Fibroblast of villous mesenchyme (primary cell): Measurements from ENCODE around the gene TEX35. TPM values are rescaled to one million over a fixed set of nuclear protein-coding genes. Genes with fewer than 3 reads are reported as not detected.

Experiments
- DNase-seq: peaks from one replicate; pipeline ENCODE4 v3.0.0-alpha.2; 2010; ENCODE audit warnings: low read depth
- H3K4me3 ChIP-seq: 2 replicates; pipeline ENCODE4 v1.5.1; 2011; ENCODE audit warnings: low read depth, mild to moderate bottlenecking, low read length
- CTCF ChIP-seq: IDR thresholded peaks from 2 replicates; pipeline ENCODE4 v1.5.1; 2012; ENCODE audit warnings: low read depth, mild to moderate bottlenecking, low read length; ENCODE audit not compliant: insufficient read depth
- total RNA-seq: library from RNA; depleted of rRNA; stranded (reverse); fragments of >200 nt; gene quantifications from 2 replicates; pipeline ENCODE4 v1.2.3, GENCODE V29; 2012

The TEX35 gene
- total RNA-seq, 1 donor, result under 0.01 TPM

- no peak for DNase-seq
- no peak for TF ChIP-seq CTCF
- H3K4me3 ChIP-seq, result no peak overlapping the region
Observed at GRCh38 chr1:178509414-178510007, 3.4 kb upstream of the TEX35 start.

- no peak for TF ChIP-seq CTCF
- no peak for DNase-seq
- no peak overlapping the region for H3K4me3 ChIP-seq
Observed at GRCh38 chr1:178510155-178510554, 2.8 kb upstream of the TEX35 start.

DNA sequence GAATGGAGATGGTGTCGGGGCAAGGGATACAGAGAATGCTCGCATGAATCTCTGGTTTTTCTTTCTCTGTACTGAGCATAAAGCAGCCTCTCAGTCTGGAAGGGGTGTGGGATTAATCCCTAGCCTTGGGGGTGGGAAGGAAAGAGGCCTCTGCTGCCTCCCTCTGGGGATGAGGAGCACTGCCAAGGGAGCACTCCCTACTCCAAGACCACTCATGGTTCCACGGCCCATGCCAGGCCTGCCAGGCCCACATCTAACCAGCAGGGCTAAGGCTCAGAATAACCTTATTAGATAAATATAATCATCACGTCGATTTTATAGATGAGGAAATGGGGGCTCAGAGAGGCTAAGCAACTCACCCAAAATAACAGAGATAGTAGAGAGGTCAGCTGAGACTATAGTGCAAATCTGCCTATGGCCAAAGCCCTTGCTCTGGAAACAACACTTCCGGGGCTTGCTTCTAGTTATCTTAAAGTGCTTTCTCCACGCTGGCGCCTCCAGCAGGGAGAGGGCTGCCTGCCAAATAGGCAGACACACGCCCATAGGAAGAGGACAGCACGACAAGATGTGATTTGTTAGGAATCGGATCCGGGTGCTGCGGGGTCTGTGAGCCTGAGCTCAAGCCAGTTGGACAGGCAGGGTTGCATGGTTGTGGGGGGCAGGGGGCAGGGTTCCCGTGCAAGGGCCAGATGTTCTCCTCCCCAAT is 522 bp downstream of the TEX35 start:
- TF ChIP-seq CTCF, result peak; percentile 22
- no peak overlapping the region for H3K4me3 ChIP-seq
- peak; percentile 26 for DNase-seq

DNA sequence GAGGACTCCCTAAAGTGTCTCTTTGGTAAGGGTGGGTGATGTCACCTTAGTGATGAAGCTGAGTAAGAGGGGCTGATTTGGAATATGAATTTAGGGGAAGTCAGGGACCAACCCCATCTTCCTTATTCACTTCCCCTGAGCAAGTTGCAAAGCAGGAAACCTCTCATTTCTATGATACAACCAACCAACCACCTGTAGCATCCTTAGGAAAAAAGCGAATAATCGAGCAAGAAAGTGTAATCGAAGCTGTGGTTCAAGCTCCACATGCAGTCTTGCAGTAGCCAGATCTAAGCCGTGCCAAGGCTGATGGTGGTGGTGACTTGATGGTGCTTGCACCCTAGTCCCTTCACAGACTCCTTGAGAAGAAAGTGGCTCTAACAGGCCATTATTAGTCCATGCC is 3.2 kb downstream of the TEX35 start:
- DNase-seq, result no peak
- H3K4me3 ChIP-seq, result no peak overlapping the region
- TF ChIP-seq CTCF, result no peak

DNA sequence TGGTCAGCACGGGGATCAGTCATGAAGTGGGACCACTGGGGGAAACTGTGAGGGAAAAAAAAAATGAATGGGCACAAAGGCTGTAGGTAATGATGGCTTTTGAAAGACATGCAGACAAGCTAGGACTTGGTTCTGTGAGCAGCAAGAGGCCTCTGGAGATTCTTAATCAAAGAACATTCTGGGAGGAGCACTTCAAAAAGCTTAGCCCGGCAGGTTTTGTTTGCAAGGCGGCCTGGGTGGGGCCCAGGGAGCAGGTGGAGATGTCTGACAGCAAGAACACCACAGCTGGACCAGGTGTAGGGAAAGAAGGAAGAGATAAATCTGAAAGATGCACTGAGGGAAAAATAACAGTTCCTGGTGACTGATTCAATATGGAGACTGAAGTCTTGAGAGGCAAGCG is 6.0 kb downstream of the TEX35 start:
- no peak for DNase-seq
- no peak overlapping the region for H3K4me3 ChIP-seq

GRCh38 chr1:178520803-178521202 is 7.9 kb downstream of the TEX35 start:
- no peak overlapping the region for H3K4me3 ChIP-seq
- TF ChIP-seq CTCF, result no peak
- DNase-seq, result no peak

More for the DNA sequence above, 6.0 kb downstream of the TEX35 start:
- no peak for TF ChIP-seq CTCF

DNA sequence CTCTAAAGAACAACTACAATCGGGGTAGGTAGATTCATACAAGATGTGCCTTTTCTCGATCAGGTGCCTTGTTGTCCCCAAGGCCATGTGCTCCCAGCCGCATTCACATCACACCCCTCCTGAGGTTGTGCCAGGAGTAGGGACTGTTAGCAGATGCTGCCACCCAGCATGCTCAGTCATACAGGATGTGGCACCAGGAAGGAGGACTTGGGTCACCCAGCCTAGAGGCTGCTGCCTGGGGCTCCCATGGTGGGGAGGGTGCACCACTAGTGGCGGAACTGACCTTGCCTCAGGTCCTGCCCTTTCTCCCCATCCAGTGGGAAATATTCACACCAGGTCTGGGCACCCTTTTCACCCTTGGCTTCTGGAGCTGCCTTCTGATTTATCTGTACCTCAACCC is 8.3 kb downstream of the TEX35 start:
- no peak for DNase-seq
- H3K4me3 ChIP-seq, result no peak overlapping the region
- no peak for TF ChIP-seq CTCF
